ENCODE data around the gene PDE6A.

DNA sequence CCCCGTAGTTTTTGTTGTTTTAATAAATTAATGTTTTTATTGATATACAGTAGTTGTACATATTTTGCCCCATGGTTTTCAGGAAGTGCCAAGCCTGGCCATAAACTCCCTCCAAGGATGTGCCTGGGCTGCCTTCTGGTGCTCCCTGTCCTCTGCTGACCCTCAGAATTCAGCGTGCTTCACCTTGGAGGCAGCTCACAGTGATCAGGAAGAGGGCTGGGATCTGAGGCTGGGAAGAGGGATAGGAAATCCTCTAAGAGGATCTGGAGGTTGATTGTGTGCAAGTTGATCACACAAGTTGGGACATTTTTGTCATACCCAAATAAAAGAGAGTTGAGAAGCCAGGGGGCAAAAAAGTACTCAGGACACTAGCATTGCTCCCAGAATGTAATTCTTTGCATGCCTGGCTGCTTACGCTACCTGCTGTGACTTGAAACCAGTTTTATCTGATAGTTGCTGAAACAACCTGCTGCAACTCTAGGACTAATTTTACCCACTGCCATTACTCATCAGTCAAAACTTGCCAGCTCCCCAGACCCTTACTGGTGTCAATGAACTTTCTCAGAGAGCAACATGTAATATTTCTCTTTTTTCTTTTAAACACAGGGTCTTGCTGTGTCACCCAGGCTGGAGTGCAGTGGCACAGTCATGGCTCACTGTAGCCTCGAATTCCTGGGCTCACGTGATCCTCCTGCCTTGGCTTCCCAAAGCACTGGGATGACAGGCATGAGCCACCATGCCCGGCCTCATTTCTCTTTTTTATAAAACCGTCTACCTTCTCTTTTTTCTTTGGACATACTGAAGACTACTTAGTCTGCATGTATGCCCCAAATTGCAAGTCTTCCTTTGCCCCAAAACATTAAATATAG is 29.0 kb downstream of the PDE6A start:
- TF ChIP-seq, protein P1, sequence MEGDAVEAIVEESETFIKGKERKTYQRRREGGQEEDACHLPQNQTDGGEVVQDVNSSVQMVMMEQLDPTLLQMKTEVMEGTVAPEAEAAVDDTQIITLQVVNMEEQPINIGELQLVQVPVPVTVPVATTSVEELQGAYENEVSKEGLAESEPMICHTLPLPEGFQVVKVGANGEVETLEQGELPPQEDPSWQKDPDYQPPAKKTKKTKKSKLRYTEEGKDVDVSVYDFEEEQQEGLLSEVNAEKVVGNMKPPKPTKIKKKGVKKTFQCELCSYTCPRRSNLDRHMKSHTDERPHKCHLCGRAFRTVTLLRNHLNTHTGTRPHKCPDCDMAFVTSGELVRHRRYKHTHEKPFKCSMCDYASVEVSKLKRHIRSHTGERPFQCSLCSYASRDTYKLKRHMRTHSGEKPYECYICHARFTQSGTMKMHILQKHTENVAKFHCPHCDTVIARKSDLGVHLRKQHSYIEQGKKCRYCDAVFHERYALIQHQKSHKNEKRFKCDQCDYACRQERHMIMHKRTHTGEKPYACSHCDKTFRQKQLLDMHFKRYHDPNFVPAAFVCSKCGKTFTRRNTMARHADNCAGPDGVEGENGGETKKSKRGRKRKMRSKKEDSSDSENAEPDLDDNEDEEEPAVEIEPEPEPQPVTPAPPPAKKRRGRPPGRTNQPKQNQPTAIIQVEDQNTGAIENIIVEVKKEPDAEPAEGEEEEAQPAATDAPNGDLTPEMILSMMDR (IDR thresholded peaks at IDR 0.05; ENCODE audit: poor library complexity), result no peak
- TF ChIP-seq EZH2phosphoT487 (IDR thresholded peaks at IDR 0.05; ENCODE audit: low read depth, severe bottlenecking, unreplicated experiment), result no peak

All from hepatocyte (in vitro differentiated cells).